Measurements from ENCODE around the gene HCN2.

GRCh38 chr19:641702-642101 is 52.0 kb downstream of the HCN2 start:
- TF ChIP-seq CTCF (IDR thresholded peaks at IDR 0.05; ENCODE audit: insufficient read depth, low read depth, low read length): no peak
- TF ChIP-seq EZH2 (IDR thresholded peaks at IDR 0.05; ENCODE audit: insufficient read depth, low read length): no peak
